NCI-H1694 (cell line): ENCODE data around the gene CRIP1.
A peak's percentile ranks its signal among the peaks of the same experiment; 100 is the strongest.

ENCODE experiments used
- DNase-seq: peaks from one replicate; lab custom pipeline; 2025; lab: John Stamatoyannopoulos, UW

Gene CRIP1

GRCh38 chr14:105533391-105533790 is 46.7 kb downstream of the CRIP1 start:
- no peak for DNase-seq

- DNase-seq, result peak; percentile 27
These were observed 47.3 kb downstream of the CRIP1 start for GRCh38 chr14:105533811-105534498.

- no peak for DNase-seq
These were observed 47.9 kb downstream of the CRIP1 start for GRCh38 chr14:105534586-105534985.

GRCh38 chr14:105536051-105536450 is 49.4 kb downstream of the CRIP1 start:
- no peak for DNase-seq

- no peak for DNase-seq
These were observed 50.2 kb downstream of the CRIP1 start for GRCh38 chr14:105536691-105537579.

GRCh38 chr14:105537580-105538474 is 51.1 kb downstream of the CRIP1 start:
- peak; percentile 58 for DNase-seq
